Measurements from ENCODE around the gene ALKBH5. TPM values are rescaled to one million over a fixed set of nuclear protein-coding genes. Genes with fewer than 3 reads are reported as not detected.

ALKBH5 gene
- total and polyA plus RNA-seq, 11 donors, result 89.2 to 233 (median 192) TPM

DNA sequence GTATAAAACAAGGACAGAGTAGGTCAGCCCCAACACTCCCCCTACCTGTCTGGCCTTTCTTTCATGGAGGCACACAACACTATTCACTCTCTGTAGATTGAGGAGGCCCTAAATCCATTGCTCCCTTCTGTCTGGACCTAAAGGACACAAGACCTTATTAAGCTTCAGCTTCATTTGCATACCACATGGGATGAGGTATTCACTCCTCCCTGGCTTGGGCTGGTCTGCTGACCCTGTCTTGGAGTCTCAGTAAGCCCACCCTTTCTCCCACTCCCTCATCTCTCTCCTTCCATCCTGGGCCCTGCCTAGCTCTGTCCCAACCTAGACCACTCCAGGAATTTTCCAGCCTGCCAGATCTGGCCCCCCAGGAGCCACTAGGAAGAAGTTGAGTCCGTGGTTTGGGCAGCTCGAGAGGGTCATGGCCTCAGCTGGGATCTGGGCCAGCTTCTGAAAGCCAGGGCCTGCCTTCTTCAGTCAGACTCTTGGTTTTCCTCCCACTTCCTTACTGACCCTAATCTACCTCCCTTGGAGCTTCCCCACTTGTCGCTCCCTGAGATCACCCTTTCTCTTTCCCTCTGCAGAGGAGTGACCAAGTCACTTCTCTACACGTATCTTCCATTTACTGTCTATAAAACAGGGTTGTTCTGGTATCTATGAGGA lies 35.3 kb downstream of the ALKBH5 start:
- TF ChIP-seq, protein P1, sequence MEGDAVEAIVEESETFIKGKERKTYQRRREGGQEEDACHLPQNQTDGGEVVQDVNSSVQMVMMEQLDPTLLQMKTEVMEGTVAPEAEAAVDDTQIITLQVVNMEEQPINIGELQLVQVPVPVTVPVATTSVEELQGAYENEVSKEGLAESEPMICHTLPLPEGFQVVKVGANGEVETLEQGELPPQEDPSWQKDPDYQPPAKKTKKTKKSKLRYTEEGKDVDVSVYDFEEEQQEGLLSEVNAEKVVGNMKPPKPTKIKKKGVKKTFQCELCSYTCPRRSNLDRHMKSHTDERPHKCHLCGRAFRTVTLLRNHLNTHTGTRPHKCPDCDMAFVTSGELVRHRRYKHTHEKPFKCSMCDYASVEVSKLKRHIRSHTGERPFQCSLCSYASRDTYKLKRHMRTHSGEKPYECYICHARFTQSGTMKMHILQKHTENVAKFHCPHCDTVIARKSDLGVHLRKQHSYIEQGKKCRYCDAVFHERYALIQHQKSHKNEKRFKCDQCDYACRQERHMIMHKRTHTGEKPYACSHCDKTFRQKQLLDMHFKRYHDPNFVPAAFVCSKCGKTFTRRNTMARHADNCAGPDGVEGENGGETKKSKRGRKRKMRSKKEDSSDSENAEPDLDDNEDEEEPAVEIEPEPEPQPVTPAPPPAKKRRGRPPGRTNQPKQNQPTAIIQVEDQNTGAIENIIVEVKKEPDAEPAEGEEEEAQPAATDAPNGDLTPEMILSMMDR (IDR thresholded peaks at IDR 0.05), result no peak
- TF ChIP-seq POLR2A (IDR thresholded peaks at IDR 0.05), result no peak
- Histone ChIP-seq H3K4me1 (peaks cover 0 to 15% (median 1%) of the 10 kb centered on the region in 12 donors), H3K36me3 (no peaks in the 10 kb centered on the region), H3K27me3 (no peaks in the 10 kb centered on the region), H3K9me3 (no peaks in the 10 kb centered on the region), H3K27ac (no peak overlapping the region), H3K4me3 (no peak overlapping the region)
- WGBS, 4 donors, result 28 to 51% (median 34%) methylated on average over 4 of the region's 4 CpGs
- intact Hi-C loops (cut with DNase I), result loop anchor here in 6 of 10 donors (5.0 to 10.0 kb wide), 4 partner anchors 74 to 103 kb away; partner anchors contain the start of genes SMCR8 (in 1 of the 6) and TOP3A (in 1 of the 6)
- ATAC-seq, result peak in 2 of 4 donors; percentile 30 to 41
- peak in 1 of 5 donors; percentile 42 for DNase-seq

DNA sequence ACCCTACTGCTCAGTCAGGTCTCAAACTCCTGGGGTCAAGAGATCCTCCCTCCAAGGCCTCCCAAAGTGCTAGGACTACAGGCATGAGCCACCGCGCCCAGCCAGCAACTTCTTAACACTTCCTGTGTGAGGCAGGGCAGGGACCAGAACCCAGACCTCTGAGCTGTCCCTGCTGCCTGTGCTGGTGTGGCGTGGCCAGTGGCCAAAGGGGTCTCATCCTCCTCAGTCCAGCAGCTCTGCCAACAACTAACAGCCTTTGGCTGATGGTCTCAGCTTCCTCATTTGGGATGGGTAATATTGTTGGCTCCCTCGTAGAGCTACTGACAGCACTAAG lies 40.4 kb downstream of the ALKBH5 start:
- Histone ChIP-seq H3K4me3 (no peak overlapping the region), H3K4me1 (peaks cover 0 to 29% (median 16%) of the 10 kb centered on the region in 12 donors), H3K27me3 (no peaks in the 10 kb centered on the region), H3K9me3 (no peaks in the 10 kb centered on the region), H3K36me3 (no peaks in the 10 kb centered on the region), H3K27ac (peak overlapping the region in 8 of 12 donors; percentile 27 to 80 (median 67))
- ATAC-seq (no peak), DNase-seq (no peak)
- WGBS, 4 donors, result 86 to 98% (median 89%) methylated on average over 3 to 4 of the region's 4 CpGs
- intact Hi-C loops (cut with DNase I), result loop anchor here in 6 of 10 donors (2.0 to 10.0 kb wide), 6 partner anchors 35 to 93 kb away; partner anchors contain the start of genes SMCR8 (in 3 of the 6), TOP3A (in 3 of the 6), ALKBH5 (in 1 of the 6) and FLII (in 1 of the 6)
- no peak for TF ChIP-seq POLR2A (IDR thresholded peaks at IDR 0.05)
- TF ChIP-seq, protein P1 (IDR thresholded peaks at IDR 0.05), result no peak

DNA sequence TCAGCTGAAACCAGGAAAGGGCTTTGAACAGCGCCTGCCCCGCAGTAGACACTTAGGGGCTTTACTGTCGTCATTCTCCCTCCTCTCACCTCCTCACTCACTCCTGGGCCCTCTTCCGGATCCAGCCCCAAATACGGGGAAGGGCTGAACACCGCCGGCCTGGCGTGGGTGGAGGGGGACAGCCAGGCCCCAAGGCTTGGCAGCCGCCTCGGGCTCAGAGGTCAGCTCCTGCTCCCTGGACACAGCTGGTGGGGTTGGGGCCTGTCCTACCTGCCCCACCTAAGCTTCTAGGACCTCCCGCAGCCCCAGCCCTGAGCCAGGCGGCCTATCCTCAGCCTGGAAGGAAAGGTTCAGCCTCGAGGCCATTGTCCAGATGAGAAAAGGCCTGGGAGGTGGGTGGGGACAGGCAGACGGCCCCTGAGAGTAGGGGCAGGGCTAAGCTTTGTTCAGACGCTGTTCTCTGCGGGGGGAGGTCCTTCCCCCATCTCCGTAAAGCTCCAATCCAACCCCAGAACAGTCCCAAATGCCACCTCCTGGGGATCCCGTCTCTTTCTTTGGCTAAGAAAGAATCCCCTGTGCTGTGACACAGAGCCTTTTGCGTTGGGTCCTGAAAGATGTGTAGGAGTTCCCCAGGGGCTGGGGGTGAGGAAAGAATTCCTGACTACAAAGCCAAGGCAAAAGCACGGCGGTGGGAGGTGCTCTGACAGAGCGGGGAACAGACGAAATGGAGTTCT lies 40.9 kb downstream of the ALKBH5 start:
- ATAC-seq (peak in 3 of 4 donors; percentile 8 to 54 (median 42)), DNase-seq (peak in 3 of 5 donors; percentile 35 to 66 (median 65))
- Histone ChIP-seq H3K27ac (peak overlapping the region in 10 of 12 donors; percentile 27 to 80 (median 70)), H3K9me3 (no peaks in the 10 kb centered on the region), H3K36me3 (no peaks in the 10 kb centered on the region), H3K27me3 (no peaks in the 10 kb centered on the region), H3K4me3 (peak overlapping the region in 11 of 12 donors; percentile 5 to 87 (median 57)), H3K4me1 (peaks cover 0 to 25% (median 15%) of the 10 kb centered on the region in 12 donors)
- no peak for TF ChIP-seq POLR2A (IDR thresholded peaks at IDR 0.05)
- TF ChIP-seq, protein P1 (IDR thresholded peaks at IDR 0.05), result no peak
- WGBS, 4 donors, result 40 to 49% (median 45%) methylated on average over 18 to 23 of the region's 23 CpGs
- intact Hi-C loops (cut with DNase I), result loop anchor here in 6 of 10 donors (2.0 to 10.0 kb wide), 6 partner anchors 34 to 93 kb away; partner anchors contain the start of genes SMCR8 (in 3 of the 6), TOP3A (in 3 of the 6), ALKBH5 (in 1 of the 6) and FLII (in 1 of the 6)

All from heart left ventricle (tissue), 16 donors.